ENCODE data around the gene MRPS10.

Gene MRPS10

DNA sequence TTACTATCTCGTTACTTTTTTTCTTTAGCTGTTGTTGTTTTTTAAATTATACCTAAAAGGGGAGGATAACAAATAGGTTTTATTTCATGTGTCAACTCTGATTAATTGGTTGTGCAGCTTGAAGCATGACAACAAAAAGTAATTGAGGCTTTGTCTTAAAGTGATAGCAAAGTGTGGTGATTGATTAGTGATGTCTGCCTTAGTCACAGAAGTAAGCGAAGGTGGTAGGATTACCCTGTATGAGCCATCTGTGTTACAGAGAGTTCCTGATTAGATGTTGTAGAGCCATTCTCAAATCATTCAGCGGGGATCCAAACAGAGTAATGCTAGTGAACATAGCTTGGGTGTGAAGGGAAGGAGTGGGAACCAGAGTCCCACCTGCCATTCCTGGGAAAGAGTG is 14.4 kb upstream of the MRPS10 start:
- H3K18ac ChIP-seq (ENCODE audit: low read depth in 1 of 2, low read length in 2 of 2): no peak overlapping the region
- no peak overlapping the region for H2AK5ac ChIP-seq (ENCODE audit: low read length, severe bottlenecking)
- no peak overlapping the region for H2BK5ac ChIP-seq (ENCODE audit: low read depth, low read length, poor library complexity, severe bottlenecking)
- 91% methylated on average over 3 of the region's 3 CpGs for WGBS
- no peak overlapping the region for H3K23ac ChIP-seq (ENCODE audit: low read length in 2 of 2)
- no peak overlapping the region for H3K14ac ChIP-seq (ENCODE audit: low read length in 2 of 2)
- peaks cover 8% of the 10 kb centered on the region for H3K79me1 ChIP-seq (replicated peaks; ENCODE audit: low read length, poor library complexity, severe bottlenecking)
- H3K27me3 ChIP-seq (ENCODE audit: control insufficient read depth in 1 of 2, insufficient read depth in 1 of 2, low read length in 2 of 2): no peaks in the 10 kb centered on the region
- peaks cover 20 to 83% of the 10 kb centered on the region in 2 experiments for H3K36me3 ChIP-seq (ENCODE audit: control insufficient read depth in 1 of 2, insufficient read depth in 2 of 2, low read depth in 1 of 2, low read length in 2 of 2)
- no peak overlapping the region for H4K91ac ChIP-seq (ENCODE audit: low read length)
- no peak overlapping the region for H2BK12ac ChIP-seq (ENCODE audit: low read length in 2 of 2)
- no peak overlapping the region for H3K9ac ChIP-seq (ENCODE audit: low read length)
- no peak overlapping the region for H3K4me2 ChIP-seq (ENCODE audit: low read length, poor library complexity, severe bottlenecking)
- no peak overlapping the region for H3K4me3 ChIP-seq (ENCODE audit: insufficient read depth in 1 of 2, low read depth in 1 of 2, low read length in 2 of 2)
- H3K27ac ChIP-seq (ENCODE audit: low read length, poor library complexity, severe bottlenecking): no peak overlapping the region
- H2BK120ac ChIP-seq (ENCODE audit: low read depth, low read length): no peak overlapping the region
- H3K4me1 ChIP-seq (ENCODE audit: control insufficient read depth, insufficient read depth, low read depth, low read length): peaks cover 11% of the 10 kb centered on the region
- H3K4ac ChIP-seq (ENCODE audit: low read depth in 1 of 2, low read length in 2 of 2): no peak overlapping the region
- H3K9me3 ChIP-seq (ENCODE audit: control insufficient read depth, low read length): no peaks in the 10 kb centered on the region
- H2BK15ac ChIP-seq (ENCODE audit: low read depth, poor library complexity, severe bottlenecking): no peak overlapping the region
- no peak overlapping the region for H4K8ac ChIP-seq (ENCODE audit: low read length)
- no peak overlapping the region for H2AFZ ChIP-seq (ENCODE audit: low read depth, low read length)
- no peak for DNase-seq

GRCh38 chr6:42230345-42231321 is 13.0 kb upstream of the MRPS10 start:
- peak overlapping the region; percentile 13 for H3K9ac ChIP-seq (ENCODE audit: low read length)
- H4K91ac ChIP-seq (ENCODE audit: low read length): no peak overlapping the region
- H2BK15ac ChIP-seq (ENCODE audit: low read depth, poor library complexity, severe bottlenecking): no peak overlapping the region
- no peak overlapping the region for H2BK120ac ChIP-seq (ENCODE audit: low read depth, low read length)
- DNase-seq: no peak
- no peaks in the 10 kb centered on the region for H3K9me3 ChIP-seq (ENCODE audit: control insufficient read depth, low read length)
- H3K4ac ChIP-seq (ENCODE audit: low read depth in 1 of 2, low read length in 2 of 2): no peak overlapping the region
- no peak overlapping the region for H3K18ac ChIP-seq (ENCODE audit: low read depth in 1 of 2, low read length in 2 of 2)
- H2AK5ac ChIP-seq (ENCODE audit: low read length, severe bottlenecking): peak overlapping the region; percentile 30
- H3K27me3 ChIP-seq (ENCODE audit: control insufficient read depth in 1 of 2, insufficient read depth in 1 of 2, low read length in 2 of 2): no peaks in the 10 kb centered on the region
- no peak overlapping the region for H2BK5ac ChIP-seq (ENCODE audit: low read depth, low read length, poor library complexity, severe bottlenecking)
- no peak overlapping the region for H2BK12ac ChIP-seq (ENCODE audit: low read length in 2 of 2)
- no peak overlapping the region for H3K23ac ChIP-seq (ENCODE audit: low read length in 2 of 2)
- H3K27ac ChIP-seq (ENCODE audit: low read length, poor library complexity, severe bottlenecking): no peak overlapping the region
- H2AFZ ChIP-seq (ENCODE audit: low read depth, low read length): no peak overlapping the region
- H4K8ac ChIP-seq (ENCODE audit: low read length): no peak overlapping the region
- H3K4me2 ChIP-seq (ENCODE audit: low read length, poor library complexity, severe bottlenecking): no peak overlapping the region
- H3K36me3 ChIP-seq (ENCODE audit: control insufficient read depth in 1 of 2, insufficient read depth in 2 of 2, low read depth in 1 of 2, low read length in 2 of 2): peaks cover 12 to 76% of the 10 kb centered on the region in 2 experiments
- 88% methylated on average over 4 of the region's 8 CpGs for WGBS
- no peak overlapping the region for H3K4me3 ChIP-seq (ENCODE audit: insufficient read depth in 1 of 2, low read depth in 1 of 2, low read length in 2 of 2)
- peaks cover 18% of the 10 kb centered on the region for H3K4me1 ChIP-seq (ENCODE audit: control insufficient read depth, insufficient read depth, low read depth, low read length)
- H3K14ac ChIP-seq (ENCODE audit: low read length in 2 of 2): no peak overlapping the region
- H3K79me1 ChIP-seq (replicated peaks; ENCODE audit: low read length, poor library complexity, severe bottlenecking): peaks cover 8% of the 10 kb centered on the region

DNA sequence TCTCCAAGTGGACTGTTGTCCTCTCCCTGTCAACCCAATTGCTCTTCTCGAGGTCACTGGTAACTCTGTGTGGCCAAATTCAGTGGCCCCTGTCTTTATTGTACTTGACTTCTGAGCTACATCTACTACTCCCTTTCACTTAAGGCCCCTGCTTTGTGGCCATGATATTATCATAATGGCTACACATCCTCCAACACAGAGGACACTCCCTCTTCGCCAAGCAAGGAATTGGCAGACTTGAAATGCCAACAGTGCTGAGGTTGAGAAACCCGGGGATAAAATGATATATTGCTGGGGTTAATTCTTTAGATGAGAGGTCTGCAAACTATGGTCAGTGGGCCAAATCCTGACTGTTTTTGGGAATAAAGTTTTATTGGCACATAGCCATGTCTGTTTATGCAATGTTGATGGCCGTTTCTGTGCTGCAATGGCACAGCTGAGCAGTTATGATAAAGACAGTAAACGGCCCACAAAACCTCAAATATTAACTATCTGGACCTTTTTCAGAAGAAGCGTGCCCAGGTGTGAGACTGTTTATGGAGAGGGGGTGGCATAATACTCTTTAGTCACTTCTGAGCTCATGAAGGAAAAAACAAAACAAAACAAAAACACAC is 12.0 kb upstream of the MRPS10 start:
- H2AFZ ChIP-seq (ENCODE audit: low read depth, low read length): no peak overlapping the region
- no peak for DNase-seq
- no peaks in the 10 kb centered on the region for H3K27me3 ChIP-seq (ENCODE audit: control insufficient read depth in 1 of 2, insufficient read depth in 1 of 2, low read length in 2 of 2)
- peaks cover 18% of the 10 kb centered on the region for H3K4me1 ChIP-seq (ENCODE audit: control insufficient read depth, insufficient read depth, low read depth, low read length)
- H2BK12ac ChIP-seq (ENCODE audit: low read length in 2 of 2): no peak overlapping the region
- no peak overlapping the region for H3K14ac ChIP-seq (ENCODE audit: low read length in 2 of 2)
- H3K4ac ChIP-seq (ENCODE audit: low read depth in 1 of 2, low read length in 2 of 2): no peak overlapping the region
- H3K9ac ChIP-seq (ENCODE audit: low read length): no peak overlapping the region
- no peaks in the 10 kb centered on the region for H3K9me3 ChIP-seq (ENCODE audit: control insufficient read depth, low read length)
- 95% methylated on average over 6 of the region's 6 CpGs for WGBS
- H4K91ac ChIP-seq (ENCODE audit: low read length): no peak overlapping the region
- no peak overlapping the region for H3K4me3 ChIP-seq (ENCODE audit: insufficient read depth in 1 of 2, low read depth in 1 of 2, low read length in 2 of 2)
- H2BK5ac ChIP-seq (ENCODE audit: low read depth, low read length, poor library complexity, severe bottlenecking): no peak overlapping the region
- peak overlapping the region; percentile 90 for H2AK5ac ChIP-seq (ENCODE audit: low read length, severe bottlenecking)
- no peak overlapping the region for H3K4me2 ChIP-seq (ENCODE audit: low read length, poor library complexity, severe bottlenecking)
- peaks cover 8% of the 10 kb centered on the region for H3K79me1 ChIP-seq (replicated peaks; ENCODE audit: low read length, poor library complexity, severe bottlenecking)
- no peak overlapping the region for H2BK120ac ChIP-seq (ENCODE audit: low read depth, low read length)
- H3K36me3 ChIP-seq (ENCODE audit: control insufficient read depth in 1 of 2, insufficient read depth in 2 of 2, low read depth in 1 of 2, low read length in 2 of 2): peaks cover 12 to 66% of the 10 kb centered on the region in 2 experiments
- no peak overlapping the region for H4K8ac ChIP-seq (ENCODE audit: low read length)
- no peak overlapping the region for H3K23ac ChIP-seq (ENCODE audit: low read length in 2 of 2)
- no peak overlapping the region for H2BK15ac ChIP-seq (ENCODE audit: low read depth, poor library complexity, severe bottlenecking)
- no peak overlapping the region for H3K18ac ChIP-seq (ENCODE audit: low read depth in 1 of 2, low read length in 2 of 2)
- no peak overlapping the region for H3K27ac ChIP-seq (ENCODE audit: low read length, poor library complexity, severe bottlenecking)

GRCh38 chr6:42228305-42228704 is 10.6 kb upstream of the MRPS10 start:
- Histone ChIP-seq H2BK5ac (ENCODE audit: low read depth, low read length, poor library complexity, severe bottlenecking) (no peak overlapping the region), H3K4me1 (ENCODE audit: control insufficient read depth, insufficient read depth, low read depth, low read length) (peaks cover 20% of the 10 kb centered on the region), H3K27ac (ENCODE audit: low read length, poor library complexity, severe bottlenecking) (peak overlapping the region; percentile 49), H2BK120ac (ENCODE audit: low read depth, low read length) (no peak overlapping the region), H3K36me3 (ENCODE audit: control insufficient read depth in 1 of 2, insufficient read depth in 2 of 2, low read depth in 1 of 2, low read length in 2 of 2) (peaks cover 12 to 58% of the 10 kb centered on the region in 2 experiments), H3K18ac (ENCODE audit: low read depth in 1 of 2, low read length in 2 of 2) (no peak overlapping the region), H3K14ac (ENCODE audit: low read length in 2 of 2) (no peak overlapping the region), H4K91ac (ENCODE audit: low read length) (no peak overlapping the region), H4K8ac (ENCODE audit: low read length) (no peak overlapping the region), H3K27me3 (ENCODE audit: control insufficient read depth in 1 of 2, insufficient read depth in 1 of 2, low read length in 2 of 2) (no peaks in the 10 kb centered on the region), H3K23ac (ENCODE audit: low read length in 2 of 2) (no peak overlapping the region), H3K79me1 (replicated peaks; ENCODE audit: low read length, poor library complexity, severe bottlenecking) (peaks cover 8% of the 10 kb centered on the region), H3K9ac (ENCODE audit: low read length) (no peak overlapping the region), H3K4me2 (ENCODE audit: low read length, poor library complexity, severe bottlenecking) (no peak overlapping the region), H3K4ac (ENCODE audit: low read depth in 1 of 2, low read length in 2 of 2) (no peak overlapping the region), H3K9me3 (ENCODE audit: control insufficient read depth, low read length) (no peaks in the 10 kb centered on the region), H2AK5ac (ENCODE audit: low read length, severe bottlenecking) (peak overlapping the region; percentile 92), H2AFZ (ENCODE audit: low read depth, low read length) (no peak overlapping the region), H2BK15ac (ENCODE audit: low read depth, poor library complexity, severe bottlenecking) (no peak overlapping the region), H2BK12ac (ENCODE audit: low read length in 2 of 2) (no peak overlapping the region), H3K4me3 (ENCODE audit: insufficient read depth in 1 of 2, low read depth in 1 of 2, low read length in 2 of 2) (no peak overlapping the region)
- WGBS: 98% methylated on average over 15 of the region's 15 CpGs
- DNase-seq: no peak
